SHP77 treated with DMSO at 0.1 percent for 48 hours (cell line): ENCODE measurements around the gene TSPY4.
"Not testable (repeated sequence)": the region's sequence is repeated elsewhere in the genome, so short reads cannot be mapped to it uniquely, and the experiment has no call there.

ENCODE experiments used
- DNase-seq: peaks from one replicate; lab custom pipeline; 2025; lab: John Stamatoyannopoulos, UW

Gene TSPY4

DNA sequence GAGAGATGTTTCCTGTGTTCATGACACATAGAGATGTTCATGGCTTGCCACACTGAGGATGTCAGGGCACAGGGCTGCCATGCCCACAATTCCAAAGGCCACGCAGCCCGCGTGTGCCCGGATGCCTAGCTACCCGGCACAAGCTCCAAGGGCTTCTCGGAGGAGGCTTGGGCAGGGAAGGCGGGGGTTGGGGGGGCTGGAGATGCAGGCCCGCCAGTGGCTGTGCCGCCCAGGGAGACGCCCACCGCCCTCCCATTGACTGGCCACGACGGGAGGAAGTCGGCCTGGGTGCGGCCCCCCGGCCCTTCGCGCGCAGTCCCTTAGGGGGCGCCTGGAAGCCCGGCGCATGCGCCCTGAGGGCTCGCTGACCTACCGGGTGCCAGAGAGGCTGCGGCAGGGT lies at the start of gene TSPY4:
Gene TSPY4, plus strand, starts transcription at position 301 of the 400 bp plus-strand sequence. Its CDS starts 46 bp downstream, at position 347.
- not testable (repeated sequence) for DNase-seq

DNA sequence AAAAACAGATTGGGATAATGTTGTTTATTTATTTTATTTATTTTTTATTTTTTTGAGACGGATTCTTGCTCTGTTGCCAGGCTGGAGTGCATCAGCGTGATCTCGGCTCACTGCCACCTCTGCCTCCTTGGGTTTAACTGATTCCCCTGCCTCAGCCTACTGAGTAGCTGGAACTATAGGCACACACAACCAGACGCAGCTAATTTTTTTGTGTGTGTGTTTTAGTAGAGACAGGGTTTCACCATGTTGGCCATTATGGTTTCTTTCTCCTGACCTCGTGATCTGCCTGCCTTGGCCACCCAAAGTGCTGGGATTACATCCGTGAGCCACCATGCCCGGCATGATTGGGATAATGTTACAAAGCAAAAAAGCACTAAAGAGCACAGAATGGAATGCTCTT lies 16.3 kb upstream of the TSPY4 start:
- no peak for DNase-seq

- not testable (repeated sequence) for DNase-seq
Measured at GRCh38 chrY:9357497-9357896, 20.2 kb downstream of the TSPY4 start, which contains the start of gene TSPY8. Gene TSPY8 (plus strand): TSS chrY:9357797. CDS start chrY:9357843, 46 bp downstream.
